MM.1S (cell line): Measurements from ENCODE around the gene SLC17A8.

ENCODE experiments used
- DNase-seq: peaks from one replicate; pipeline ENCODE4 v3.0.0-alpha.2; 2015
- H2AFZ ChIP-seq: fragments of 300-600 bp; sonication (generic); 2 replicates; pipeline ENCODE4 v1.6.0; 2016; ENCODE audit warnings: antibody characterized with exemption, low read length
- H3F3A ChIP-seq: fragments of 300-600 bp; sonication (generic); 2 replicates; pipeline ENCODE4 v1.6.1; 2016; ENCODE audit warnings: mild to moderate bottlenecking, antibody characterized with exemption, low read length, moderate library complexity, mixed read lengths; ENCODE audit not compliant: insufficient read depth
- H3K27ac ChIP-seq: fragments of 300-600 bp; sonication (generic); 2 replicates; pipeline ENCODE4 v1.5.1; 2016; ENCODE audit warnings: mild to moderate bottlenecking, low read length
- H3K27me3 ChIP-seq: fragments of 300-600 bp; sonication (generic); replicated peaks from 2 replicates; pipeline ENCODE4 v1.6.0; 2016; ENCODE audit warnings: low read length; ENCODE audit not compliant: insufficient read depth
- H3K36me3 ChIP-seq: fragments of 300-600 bp; sonication (generic); replicated peaks from 2 replicates; pipeline ENCODE4 v1.6.1; 2016; ENCODE audit warnings: mild to moderate bottlenecking, low read length, mixed read lengths; ENCODE audit not compliant: insufficient read depth
- H3K4me1 ChIP-seq: fragments of 300-600 bp; sonication (generic); 2 replicates; pipeline ENCODE4 v1.6.1; 2016; ENCODE audit warnings: low read length, mixed read lengths
- H3K4me2 ChIP-seq: fragments of 300-600 bp; sonication (generic); 2 replicates; pipeline ENCODE4 v1.6.0; 2016; ENCODE audit warnings: low read depth, low read length
- H3K4me3 ChIP-seq: fragments of 300-600 bp; sonication (generic); 2 replicates; pipeline ENCODE4 v1.5.1; 2016; ENCODE audit warnings: low read length, mixed read lengths
- H3K79me2 ChIP-seq: fragments of 300-600 bp; sonication (generic); 2 replicates; pipeline ENCODE4 v1.6.1; 2016; ENCODE audit warnings: mixed run types, low read length, mixed read lengths
- H3K9ac ChIP-seq: fragments of 300-600 bp; sonication (generic); 2 replicates; pipeline ENCODE4 v1.6.1; 2016; ENCODE audit warnings: low read length, mixed read lengths
- H3K9me2 ChIP-seq: fragments of 300-600 bp; sonication (generic); replicated peaks from 2 replicates; pipeline ENCODE4 v1.6.1; 2016; ENCODE audit warnings: mild to moderate bottlenecking, low read length, mixed read lengths; ENCODE audit not compliant: insufficient read depth
- H3K9me3 ChIP-seq: fragments of 300-600 bp; sonication (generic); replicated peaks from 2 replicates; pipeline ENCODE4 v1.6.1; 2016; ENCODE audit warnings: mild to moderate bottlenecking, low read length, mixed read lengths; ENCODE audit not compliant: insufficient read depth
- H4K20me1 ChIP-seq: fragments of 300-600 bp; sonication (generic); 2 replicates; pipeline ENCODE4 v1.6.1; 2016; ENCODE audit warnings: mild to moderate bottlenecking, low read length, moderate library complexity, mixed read lengths; ENCODE audit not compliant: insufficient read depth
- EZH2 ChIP-seq: fragments of 300-600 bp; sonication (generic); optimal IDR thresholded peaks from 2 replicates; pipeline ENCODE3; 2017; ENCODE audit warnings: low read depth, mild to moderate bottlenecking, antibody characterized with exemption, low read length, mixed read lengths
- EZH2phosphoT487 ChIP-seq: fragments of 300-600 bp; sonication (generic); IDR thresholded peaks from 2 replicates; pipeline ENCODE4 v1.6.1; 2018; ENCODE audit warnings: antibody characterized with exemption, low read length
- TF ChIP-seq, protein P1 (sequence below): fragments of 300-600 bp; sonication (generic); IDR thresholded peaks from 2 replicates; pipeline ENCODE4 v1.5.1; 2016; ENCODE audit warnings: antibody characterized with exemption, low read length, mixed read lengths

The SLC17A8 gene

DNA sequence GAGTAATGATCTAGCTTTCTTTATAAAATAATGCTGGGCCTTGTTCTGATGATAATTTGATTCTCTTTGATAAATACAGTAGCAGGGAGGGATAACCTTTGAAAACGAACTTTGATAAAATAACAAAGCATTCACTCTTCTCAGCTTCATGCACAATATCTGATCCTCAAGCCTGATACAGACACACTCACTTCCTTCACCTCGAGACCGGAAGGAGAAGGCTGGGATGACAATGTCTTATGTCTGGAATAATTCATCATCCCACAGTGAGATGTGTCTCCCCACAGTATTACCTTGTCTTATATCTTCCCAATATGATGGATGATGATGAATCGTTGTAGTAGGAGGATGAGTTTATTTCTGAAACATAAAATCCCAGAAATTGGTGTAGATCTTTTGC lies 101.3 kb downstream of the SLC17A8 start:
- no peaks in the 10 kb centered on the region for H3K36me3 ChIP-seq
- no peaks in the 10 kb centered on the region for H3F3A ChIP-seq
- H3K4me2 ChIP-seq = no peak overlapping the region
- H3K4me3 ChIP-seq = no peak overlapping the region
- TF ChIP-seq EZH2 = no peak
- TF ChIP-seq, protein P1, sequence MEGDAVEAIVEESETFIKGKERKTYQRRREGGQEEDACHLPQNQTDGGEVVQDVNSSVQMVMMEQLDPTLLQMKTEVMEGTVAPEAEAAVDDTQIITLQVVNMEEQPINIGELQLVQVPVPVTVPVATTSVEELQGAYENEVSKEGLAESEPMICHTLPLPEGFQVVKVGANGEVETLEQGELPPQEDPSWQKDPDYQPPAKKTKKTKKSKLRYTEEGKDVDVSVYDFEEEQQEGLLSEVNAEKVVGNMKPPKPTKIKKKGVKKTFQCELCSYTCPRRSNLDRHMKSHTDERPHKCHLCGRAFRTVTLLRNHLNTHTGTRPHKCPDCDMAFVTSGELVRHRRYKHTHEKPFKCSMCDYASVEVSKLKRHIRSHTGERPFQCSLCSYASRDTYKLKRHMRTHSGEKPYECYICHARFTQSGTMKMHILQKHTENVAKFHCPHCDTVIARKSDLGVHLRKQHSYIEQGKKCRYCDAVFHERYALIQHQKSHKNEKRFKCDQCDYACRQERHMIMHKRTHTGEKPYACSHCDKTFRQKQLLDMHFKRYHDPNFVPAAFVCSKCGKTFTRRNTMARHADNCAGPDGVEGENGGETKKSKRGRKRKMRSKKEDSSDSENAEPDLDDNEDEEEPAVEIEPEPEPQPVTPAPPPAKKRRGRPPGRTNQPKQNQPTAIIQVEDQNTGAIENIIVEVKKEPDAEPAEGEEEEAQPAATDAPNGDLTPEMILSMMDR = no peak
- TF ChIP-seq EZH2phosphoT487 = no peak
- H3K27me3 ChIP-seq = no peaks in the 10 kb centered on the region
- H3K9me2 ChIP-seq = no peaks in the 10 kb centered on the region
- H3K4me1 ChIP-seq = no peaks in the 10 kb centered on the region
- DNase-seq = no peak
- H3K9ac ChIP-seq = no peak overlapping the region
- no peak overlapping the region for H3K27ac ChIP-seq
- H3K9me3 ChIP-seq = no peaks in the 10 kb centered on the region
- H2AFZ ChIP-seq = no peak overlapping the region
- H4K20me1 ChIP-seq = no peaks in the 10 kb centered on the region
- H3K79me2 ChIP-seq = no peaks in the 10 kb centered on the region

DNA sequence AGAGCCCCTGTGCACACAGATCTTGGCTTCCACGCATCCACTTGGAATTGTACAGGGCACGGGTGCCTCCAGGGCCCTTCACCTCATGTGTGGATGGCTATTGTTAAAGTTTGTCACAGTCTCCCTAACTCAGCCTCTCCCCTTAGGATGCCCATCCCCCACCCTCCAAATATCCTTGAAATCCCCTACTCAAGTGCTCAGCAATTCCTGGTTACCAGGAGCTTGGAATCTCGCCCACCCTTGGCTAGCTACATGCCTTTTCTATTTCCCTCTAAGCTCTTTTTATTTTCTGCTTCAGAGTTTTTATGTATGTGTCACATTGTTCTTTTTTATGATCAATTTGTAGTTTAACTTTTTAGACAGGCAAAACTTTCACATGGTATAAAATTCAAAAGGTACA lies 103.8 kb downstream of the SLC17A8 start:
- Histone ChIP-seq H3K79me2 (no peaks in the 10 kb centered on the region), H4K20me1 (no peaks in the 10 kb centered on the region), H3K4me1 (no peaks in the 10 kb centered on the region), H3K36me3 (no peaks in the 10 kb centered on the region), H2AFZ (no peak overlapping the region), H3F3A (no peaks in the 10 kb centered on the region), H3K4me2 (no peak overlapping the region), H3K4me3 (no peak overlapping the region), H3K9me2 (no peaks in the 10 kb centered on the region), H3K27ac (no peak overlapping the region), H3K27me3 (no peaks in the 10 kb centered on the region), H3K9me3 (no peaks in the 10 kb centered on the region), H3K9ac (no peak overlapping the region)
- DNase-seq = no peak
- TF ChIP-seq, protein P1 = no peak
- TF ChIP-seq EZH2phosphoT487 = no peak

DNA sequence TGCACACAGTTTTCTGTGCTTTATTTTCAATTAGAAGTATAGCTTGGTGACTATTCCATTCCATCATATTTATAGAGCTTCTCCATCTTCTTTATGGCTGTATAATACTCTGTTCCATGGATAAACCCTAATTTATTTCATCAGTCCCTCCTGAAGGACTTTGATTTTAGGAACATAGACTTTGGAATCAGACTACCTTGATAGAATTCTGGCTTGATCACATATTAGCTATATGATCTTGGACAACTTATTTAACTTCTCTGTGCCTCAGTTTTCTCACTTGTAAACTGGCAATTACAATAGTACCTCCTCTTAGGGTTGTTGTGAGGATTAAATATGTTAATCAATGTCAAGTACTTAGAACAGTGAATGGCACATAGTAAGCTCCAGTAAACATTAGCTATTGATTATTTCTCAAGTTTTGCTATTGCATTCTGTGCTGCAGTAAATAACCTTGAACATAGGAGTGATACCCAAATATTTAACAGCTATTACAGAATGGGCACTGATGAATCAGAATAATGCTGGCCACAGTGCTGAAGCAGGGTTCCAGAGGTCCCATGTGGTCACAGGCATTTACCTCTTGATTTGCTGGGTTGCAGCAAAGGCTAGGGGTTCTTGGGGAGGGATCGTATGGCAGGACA lies 104.6 kb downstream of the SLC17A8 start:
- Histone ChIP-seq H3K27ac (no peak overlapping the region), H4K20me1 (no peaks in the 10 kb centered on the region), H3K9me3 (no peaks in the 10 kb centered on the region), H3K79me2 (no peaks in the 10 kb centered on the region), H3K36me3 (no peaks in the 10 kb centered on the region), H3K27me3 (no peaks in the 10 kb centered on the region), H3K9ac (no peak overlapping the region), H3K4me2 (no peak overlapping the region), H3K4me3 (no peak overlapping the region), H2AFZ (no peak overlapping the region), H3K9me2 (no peaks in the 10 kb centered on the region), H3K4me1 (no peaks in the 10 kb centered on the region), H3F3A (no peaks in the 10 kb centered on the region)
- no peak for TF ChIP-seq EZH2phosphoT487
- TF ChIP-seq EZH2 = no peak
- TF ChIP-seq, protein P1 = no peak
- DNase-seq = no peak
